ENCODE measurements around the gene RSBN1.

DNA sequence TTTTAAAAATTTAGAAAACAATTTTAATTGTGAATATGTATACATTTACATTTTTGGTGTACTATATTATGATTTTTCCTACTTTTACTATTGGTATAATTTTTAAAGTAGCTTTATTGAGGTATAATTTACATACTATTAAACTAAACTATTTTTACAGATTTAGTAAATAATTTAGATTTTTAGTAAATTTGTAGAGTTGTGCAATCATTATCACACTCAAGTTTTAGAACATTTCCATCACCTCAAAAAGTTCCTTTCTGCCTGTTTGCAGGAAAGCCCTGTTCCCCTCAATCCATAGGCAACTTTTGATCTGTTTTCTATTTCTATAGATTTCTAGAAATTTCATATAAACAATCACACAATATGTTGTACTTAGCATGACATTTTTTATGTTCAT is 61.2 kb downstream of the RSBN1 start:
- TF ChIP-seq CTCF (IDR thresholded peaks at IDR 0.05) (no peak), POLR2A (IDR thresholded peaks at IDR 0.05) (no peak)
